SK-N-SH treated with all-trans-retinoic acid at 6 μM for 48 hours (cell line): Measurements from ENCODE around the gene SHF.

ENCODE experiments used
- ATAC-seq: fragments of 200-7000 bp; cut with Tn5 transposase; 3 replicates; pipeline ENCODE4 v1.9.1; 2020; ENCODE audit warnings: mild to moderate bottlenecking, moderate library complexity
- BACH2 ChIP-seq: fragments of 250-450 bp; sonication (Bioruptor Pico); IDR thresholded peaks from 2 replicates; pipeline ENCODE4 v1.9.0; 2021; ENCODE audit warnings: mild to moderate bottlenecking, borderline replicate concordance
- CSRNP3 ChIP-seq: fragments of 250-450 bp; sonication (Bioruptor Pico); IDR thresholded peaks from 2 replicates; pipeline ENCODE4 v1.5.1; 2021; ENCODE audit warnings: mild to moderate bottlenecking, moderate library complexity
- ESRRG ChIP-seq: fragments of 250-450 bp; sonication (Bioruptor Pico); IDR thresholded peaks from 2 replicates; pipeline ENCODE4 v1.6.1; 2021; ENCODE audit warnings: mild to moderate bottlenecking
- GLIS3 ChIP-seq: fragments of 250-450 bp; sonication (Bioruptor Pico); IDR thresholded peaks from 2 replicates; pipeline ENCODE4 v1.5.0; 2020; ENCODE audit warnings: mild to moderate bottlenecking, moderate library complexity
- ISL1 ChIP-seq: fragments of 250-450 bp; sonication (Bioruptor Pico); IDR thresholded peaks from 2 replicates; pipeline ENCODE4 v2.1.2; 2022; ENCODE audit warnings: mild to moderate bottlenecking, moderate library complexity
- OSR1 ChIP-seq: fragments of 250-450 bp; sonication (Bioruptor Pico); IDR thresholded peaks from 2 replicates; pipeline ENCODE4 v1.8.0; 2022; ENCODE audit warnings: moderate library complexity, mild to moderate bottlenecking, inconsistent platforms
- PATZ1 ChIP-seq: fragments of 250-450 bp; sonication (Bioruptor Pico); IDR thresholded peaks from 2 replicates; pipeline ENCODE4 v1.8.0; 2020; ENCODE audit warnings: mild to moderate bottlenecking, moderate library complexity, borderline replicate concordance
- SNAI2 ChIP-seq: fragments of 250-450 bp; sonication (Bioruptor Pico); IDR thresholded peaks from 2 replicates; pipeline ENCODE4 v1.5.0; 2020; ENCODE audit warnings: mild to moderate bottlenecking, moderate library complexity
- TCF4 ChIP-seq: fragments of 250-450 bp; sonication (Bioruptor Pico); IDR thresholded peaks from 2 replicates; pipeline ENCODE4 v1.8.0; 2021; ENCODE audit warnings: mild to moderate bottlenecking, moderate library complexity, borderline replicate concordance
- TOX ChIP-seq: fragments of 250-450 bp; sonication (Bioruptor Pico); IDR thresholded peaks from 2 replicates; pipeline ENCODE4 v1.8.0; 2021; ENCODE audit warnings: mild to moderate bottlenecking, moderate library complexity, borderline replicate concordance
- TSHZ2 ChIP-seq: fragments of 250-450 bp; sonication (Bioruptor Pico); IDR thresholded peaks from 2 replicates; pipeline ENCODE4 v1.5.0; 2020; ENCODE audit warnings: mild to moderate bottlenecking, moderate library complexity
- ZC3H10 ChIP-seq: fragments of 250-450 bp; sonication (Bioruptor Pico); IDR thresholded peaks from 2 replicates; pipeline ENCODE4 v1.5.1; 2021; ENCODE audit warnings: mild to moderate bottlenecking, moderate library complexity
- ZFP3 ChIP-seq: fragments of 250-450 bp; sonication (Bioruptor Pico); IDR thresholded peaks from 2 replicates; pipeline ENCODE4 v1.5.0; 2020; ENCODE audit warnings: mild to moderate bottlenecking, moderate library complexity
- ZNF565 ChIP-seq: fragments of 450-650 bp; formaldehyde crosslinking; conservative IDR thresholded peaks from 2 replicates; pipeline ENCODE4 v1.5.0; 2020; ENCODE audit warnings: low read depth, mild to moderate bottlenecking, moderate library complexity
- ZNF70 ChIP-seq: fragments of 450-650 bp; formaldehyde crosslinking; IDR thresholded peaks from 2 replicates; pipeline ENCODE4 v1.5.0; 2020; ENCODE audit warnings: mild to moderate bottlenecking, moderate library complexity
- TF ChIP-seq, protein P1 (sequence below): fragments of 250-450 bp; sonication (Bioruptor Pico); IDR thresholded peaks from 2 replicates; pipeline ENCODE4 v1.5.1; 2020; ENCODE audit warnings: low read depth, mild to moderate bottlenecking, moderate library complexity

The SHF gene

GRCh38 chr15:45203182-45203581 is 15.4 kb upstream of the SHF start (continued):
- TF ChIP-seq, protein P1, sequence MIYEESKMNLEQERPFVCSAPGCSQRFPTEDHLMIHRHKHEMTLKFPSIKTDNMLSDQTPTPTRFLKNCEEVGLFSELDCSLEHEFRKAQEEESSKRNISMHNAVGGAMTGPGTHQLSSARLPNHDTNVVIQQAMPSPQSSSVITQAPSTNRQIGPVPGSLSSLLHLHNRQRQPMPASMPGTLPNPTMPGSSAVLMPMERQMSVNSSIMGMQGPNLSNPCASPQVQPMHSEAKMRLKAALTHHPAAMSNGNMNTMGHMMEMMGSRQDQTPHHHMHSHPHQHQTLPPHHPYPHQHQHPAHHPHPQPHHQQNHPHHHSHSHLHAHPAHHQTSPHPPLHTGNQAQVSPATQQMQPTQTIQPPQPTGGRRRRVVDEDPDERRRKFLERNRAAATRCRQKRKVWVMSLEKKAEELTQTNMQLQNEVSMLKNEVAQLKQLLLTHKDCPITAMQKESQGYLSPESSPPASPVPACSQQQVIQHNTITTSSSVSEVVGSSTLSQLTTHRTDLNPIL: no peak

DNA sequence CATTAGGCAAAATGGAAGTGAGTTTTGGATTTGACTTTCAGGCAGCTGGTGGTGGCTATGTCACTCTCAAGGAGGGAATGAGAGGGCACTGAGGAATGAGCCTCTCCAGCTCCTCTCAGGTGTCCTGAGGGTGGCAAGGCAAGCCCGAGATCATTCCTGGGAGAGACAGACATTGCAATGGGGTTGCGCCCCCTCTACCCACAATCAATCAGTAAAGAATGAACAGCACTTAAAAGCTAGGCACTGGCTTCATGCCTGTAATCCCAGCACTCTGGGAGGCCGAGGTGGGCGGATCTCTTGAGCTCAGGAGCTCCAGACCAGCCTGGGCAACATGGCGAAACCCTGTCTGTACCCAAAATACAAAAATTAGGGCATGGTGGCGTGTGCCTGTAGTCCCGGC is 14.1 kb upstream of the SHF start:
- TF ChIP-seq SNAI2 (CRISPR knock-in tag) (no peak), TOX (CRISPR knock-in tag) (no peak), CSRNP3 (CRISPR knock-in tag) (no peak), ZFP3 (no peak), ZNF70 (no peak), ZNF565 (CRISPR knock-in tag) (no peak), ISL1 (CRISPR knock-in tag) (no peak), PATZ1 (CRISPR knock-in tag) (no peak), GLIS3 (no peak)
- TF ChIP-seq, protein P1: no peak
- ATAC-seq: no peak

GRCh38 chr15:45201557-45201859 is 13.7 kb upstream of the SHF start:
- ATAC-seq: no peak

More at GRCh38 chr15:45201557-45201859, 13.7 kb upstream of the SHF start:
- no peak for TF ChIP-seq SNAI2 (CRISPR knock-in tag)
- TF ChIP-seq GLIS3: no peak
- no peak for TF ChIP-seq TSHZ2 (CRISPR knock-in tag)
- TF ChIP-seq ZC3H10 (CRISPR knock-in tag): no peak
- TF ChIP-seq BACH2 (CRISPR knock-in tag): no peak
- no peak for TF ChIP-seq PATZ1 (CRISPR knock-in tag)
- no peak for TF ChIP-seq OSR1 (CRISPR knock-in tag)
- TF ChIP-seq TCF4 (CRISPR knock-in tag): no peak
- no peak for TF ChIP-seq ESRRG (CRISPR knock-in tag)
- no peak for TF ChIP-seq ZNF565 (CRISPR knock-in tag)
